Karpas-422 (cell line): Measurements from ENCODE around the gene PRPF8. TPM values are rescaled to one million over a fixed set of nuclear protein-coding genes. Genes with fewer than 3 reads are reported as not detected.

Source experiments
- DNase-seq: peaks from one replicate; pipeline ENCODE4 v3.0.0-alpha.2; 2015
- H2AFZ ChIP-seq: fragments of 200-600 bp; sonication (generic); 2 replicates; pipeline ENCODE4 v1.6.1; 2014; ENCODE audit warnings: antibody characterized with exemption, low read length, mixed read lengths
- H3K27ac ChIP-seq: fragments of 200-600 bp; sonication (generic); 2 replicates; pipeline ENCODE4 v1.5.1; 2014; ENCODE audit warnings: mild to moderate bottlenecking, low read length, moderate library complexity
- H3K27me3 ChIP-seq: fragments of 200-600 bp; sonication (generic); 2 replicates; pipeline ENCODE4 v1.6.1; 2014; ENCODE audit warnings: low read length, mixed read lengths
- H3K36me3 ChIP-seq: fragments of 200-600 bp; sonication (generic); 2 replicates; pipeline ENCODE4 v1.6.1; 2014; ENCODE audit warnings: low read length, mixed read lengths; ENCODE audit not compliant: insufficient read depth
- H3K4me1 ChIP-seq: fragments of 200-600 bp; sonication (generic); 2 replicates; pipeline ENCODE4 v1.6.1; 2014; ENCODE audit warnings: mild to moderate bottlenecking, low read length, mixed read lengths
- H3K4me2 ChIP-seq: fragments of 200-600 bp; sonication (generic); 2 replicates; pipeline ENCODE4 v1.6.1; 2014; ENCODE audit warnings: low read length, low read depth, mild to moderate bottlenecking; ENCODE audit not compliant: poor library complexity, severe bottlenecking
- H3K4me3 ChIP-seq: fragments of 200-600 bp; sonication (generic); 2 replicates; pipeline ENCODE4 v1.5.1; 2014; ENCODE audit warnings: mild to moderate bottlenecking, antibody characterized with exemption, low read length, mixed read lengths
- H3K79me2 ChIP-seq: fragments of 200-600 bp; sonication (generic); 2 replicates; pipeline ENCODE4 v1.6.1; 2014; ENCODE audit warnings: mild to moderate bottlenecking, low read length, mixed read lengths
- H3K9ac ChIP-seq: fragments of 200-600 bp; sonication (generic); 2 replicates; pipeline ENCODE4 v1.6.0; 2014; ENCODE audit warnings: low read length
- H3K9me2 ChIP-seq: fragments of 200-600 bp; sonication (generic), shearing (Covaris generic); replicated peaks from 2 replicates; pipeline ENCODE4 v1.6.0; 2014; ENCODE audit warnings: mild to moderate bottlenecking, low read length, moderate library complexity; ENCODE audit not compliant: insufficient read depth
- H3K9me3 ChIP-seq: fragments of 300-700, 200-600 bp; sonication (generic); 2 replicates; pipeline ENCODE4 v1.6.1; 2014; ENCODE audit warnings: low read length, mixed read lengths
- H4K20me1 ChIP-seq: fragments of 200-600 bp; sonication (generic); 2 replicates; pipeline ENCODE4 v1.6.1; 2014; ENCODE audit warnings: mild to moderate bottlenecking, antibody characterized with exemption, low read length, low read depth; ENCODE audit not compliant: insufficient read depth
- total RNA-seq: library from RNA; depleted of rRNA; stranded (reverse); fragments of >200 nt; shearing (Covaris generic); gene quantifications from 2 replicates; pipeline ENCODE4 v1.2.3, GENCODE V29; 2014; ENCODE audit warnings: low replicate concordance

PRPF8 gene
- total RNA-seq, 1 experiment from 2014 or later = 130 TPM

DNA sequence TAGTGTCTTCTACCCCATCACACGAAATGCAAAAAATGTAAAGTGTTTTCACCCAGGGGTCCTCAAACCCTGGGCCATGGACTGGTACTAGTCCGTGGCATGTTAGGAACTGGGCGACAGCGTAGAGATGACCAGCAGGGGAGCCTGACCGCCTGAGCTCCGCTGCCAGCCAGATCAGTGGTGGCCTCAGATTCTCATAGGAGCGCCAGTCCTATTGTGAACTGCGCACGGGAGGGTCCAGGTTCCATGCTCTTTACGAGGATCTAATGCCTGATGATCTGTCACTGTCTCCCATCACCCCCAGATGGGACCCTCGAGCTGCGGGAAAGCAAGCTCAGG, 43.6 kb downstream of the PRPF8 start:
- Histone ChIP-seq H2AFZ (no peak overlapping the region), H3K4me2 (no peak overlapping the region), H3K9me2 (no peaks in the 10 kb centered on the region), H3K9me3 (no peaks in the 10 kb centered on the region), H3K27ac (no peak overlapping the region), H3K9ac (no peak overlapping the region), H3K4me3 (no peak overlapping the region), H4K20me1 (no peaks in the 10 kb centered on the region), H3K27me3 (no peaks in the 10 kb centered on the region), H3K79me2 (no peaks in the 10 kb centered on the region), H3K4me1 (no peaks in the 10 kb centered on the region), H3K36me3 (no peaks in the 10 kb centered on the region)
- no peak for DNase-seq

DNA sequence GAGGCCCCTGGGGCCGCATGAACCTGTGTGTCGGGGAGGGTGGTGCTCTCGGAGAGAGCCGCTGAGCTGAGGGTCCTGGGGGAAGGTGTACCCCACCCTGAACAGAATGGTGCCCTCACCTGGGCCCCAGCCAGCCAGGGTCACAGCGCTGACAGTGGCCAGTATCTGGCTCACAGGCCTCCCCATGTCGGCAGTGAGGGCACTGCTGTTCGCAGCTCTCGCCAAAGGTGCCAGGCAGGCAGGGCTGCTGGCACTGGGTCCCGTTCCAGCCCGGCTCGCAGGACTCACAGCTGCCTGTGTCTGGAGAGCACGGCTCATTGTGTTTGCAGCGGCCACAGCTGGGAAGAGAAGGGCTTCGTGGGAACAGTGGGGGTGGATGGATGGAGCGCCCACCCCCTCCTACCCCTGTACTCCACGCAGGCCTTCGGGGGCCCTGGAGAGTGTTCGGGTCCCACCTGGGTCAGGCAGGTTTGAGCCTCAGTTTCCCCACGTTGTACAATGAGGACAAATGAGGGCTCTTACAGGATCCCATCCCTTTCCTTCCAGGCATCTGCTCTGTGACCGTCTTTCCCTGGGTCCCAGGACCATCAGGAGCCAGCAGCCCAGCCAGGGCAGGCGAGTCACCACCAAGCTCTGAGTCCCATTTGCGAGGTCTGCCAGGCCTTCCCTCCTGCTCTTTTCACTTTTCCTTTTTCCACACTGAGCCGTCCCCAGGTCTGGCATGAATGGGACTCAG, 44.2 kb downstream of the PRPF8 start:
- Histone ChIP-seq H3K27ac (no peak overlapping the region), H3K27me3 (no peaks in the 10 kb centered on the region), H3K36me3 (no peaks in the 10 kb centered on the region), H3K4me3 (no peak overlapping the region), H4K20me1 (no peaks in the 10 kb centered on the region), H3K79me2 (no peaks in the 10 kb centered on the region), H3K4me2 (no peak overlapping the region), H3K4me1 (no peaks in the 10 kb centered on the region), H3K9me3 (no peaks in the 10 kb centered on the region), H3K9ac (no peak overlapping the region), H2AFZ (no peak overlapping the region), H3K9me2 (no peaks in the 10 kb centered on the region)
- DNase-seq = no peak

DNA sequence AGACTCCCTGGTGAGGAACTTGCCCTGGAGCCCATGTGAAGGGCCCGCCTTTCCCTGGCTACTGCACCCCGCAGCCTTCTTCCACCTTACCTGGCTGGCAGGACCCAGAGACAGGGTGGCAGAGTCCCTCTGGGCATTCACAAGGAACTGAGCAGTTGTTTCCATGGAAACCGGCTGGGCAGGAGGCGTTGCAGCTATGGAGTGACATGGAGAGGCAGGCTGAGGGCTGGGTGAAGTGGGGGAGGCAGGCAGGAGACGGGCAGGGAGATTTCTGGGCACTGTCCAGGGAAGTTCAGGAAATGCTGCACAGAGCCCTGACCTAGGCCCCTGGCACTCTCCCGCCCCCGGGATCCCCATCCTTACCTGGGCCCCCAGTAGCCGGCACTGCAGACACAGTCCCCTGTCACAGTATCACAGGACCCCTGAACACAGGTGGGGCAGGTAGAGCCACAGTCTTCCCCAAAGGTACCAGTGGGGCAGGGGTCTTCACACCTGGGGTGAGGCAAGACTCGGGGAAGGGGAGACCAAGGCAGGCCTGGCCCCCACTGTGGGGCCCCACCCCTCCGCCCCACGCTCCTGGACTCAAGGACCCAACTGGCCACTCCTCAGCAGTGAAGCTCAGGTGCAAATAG, 45.0 kb downstream of the PRPF8 start:
- H2AFZ ChIP-seq = no peak overlapping the region
- no peaks in the 10 kb centered on the region for H3K36me3 ChIP-seq
- H3K4me2 ChIP-seq = no peak overlapping the region
- no peak overlapping the region for H3K27ac ChIP-seq
- H3K9me3 ChIP-seq = no peaks in the 10 kb centered on the region
- H3K4me1 ChIP-seq = no peaks in the 10 kb centered on the region
- H3K9ac ChIP-seq = no peak overlapping the region
- H3K27me3 ChIP-seq = no peaks in the 10 kb centered on the region
- H3K79me2 ChIP-seq = no peaks in the 10 kb centered on the region
- no peak for DNase-seq
- no peaks in the 10 kb centered on the region for H4K20me1 ChIP-seq
- H3K9me2 ChIP-seq = no peaks in the 10 kb centered on the region
- no peak overlapping the region for H3K4me3 ChIP-seq

DNA sequence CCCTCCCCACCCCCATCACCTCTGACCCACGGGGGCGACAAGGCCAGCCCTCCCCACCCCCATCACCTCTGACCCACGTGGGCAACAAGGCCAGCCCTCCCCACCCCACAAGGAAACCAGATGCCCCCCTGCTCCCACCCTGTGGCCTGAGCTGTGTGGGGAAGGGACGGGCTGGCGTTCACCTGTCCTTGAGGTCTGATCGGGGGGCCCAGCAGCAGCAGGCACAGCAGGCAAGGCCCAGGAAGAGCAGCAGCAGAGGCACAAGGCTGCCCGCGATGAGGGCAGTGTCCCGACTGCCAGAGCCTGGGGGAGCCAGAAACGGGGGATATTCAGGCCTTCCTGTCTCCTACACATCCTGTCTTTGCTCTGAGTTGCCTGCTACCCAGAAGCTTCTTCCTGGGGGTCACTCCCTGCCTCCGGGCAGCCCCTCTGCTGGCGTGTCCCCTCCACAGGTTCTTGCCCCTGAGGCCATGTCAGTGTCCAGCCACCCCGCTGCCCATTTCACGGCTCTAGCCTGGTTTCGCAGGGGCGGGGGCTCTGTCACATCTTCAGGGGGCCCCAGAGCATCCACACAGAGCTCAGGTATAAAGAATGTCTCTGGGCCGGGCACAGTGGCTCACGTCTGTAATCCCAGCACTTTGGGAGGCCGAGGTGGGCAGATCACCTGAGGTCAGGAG, 45.9 kb downstream of the PRPF8 start:
- Histone ChIP-seq H3K27me3 (no peaks in the 10 kb centered on the region), H3K4me2 (no peak overlapping the region), H3K9me2 (no peaks in the 10 kb centered on the region), H3K79me2 (no peaks in the 10 kb centered on the region), H3K27ac (no peak overlapping the region), H2AFZ (no peak overlapping the region), H4K20me1 (no peaks in the 10 kb centered on the region), H3K9ac (no peak overlapping the region), H3K4me1 (no peaks in the 10 kb centered on the region), H3K4me3 (no peak overlapping the region), H3K36me3 (no peaks in the 10 kb centered on the region), H3K9me3 (no peaks in the 10 kb centered on the region)
- no peak for DNase-seq

DNA sequence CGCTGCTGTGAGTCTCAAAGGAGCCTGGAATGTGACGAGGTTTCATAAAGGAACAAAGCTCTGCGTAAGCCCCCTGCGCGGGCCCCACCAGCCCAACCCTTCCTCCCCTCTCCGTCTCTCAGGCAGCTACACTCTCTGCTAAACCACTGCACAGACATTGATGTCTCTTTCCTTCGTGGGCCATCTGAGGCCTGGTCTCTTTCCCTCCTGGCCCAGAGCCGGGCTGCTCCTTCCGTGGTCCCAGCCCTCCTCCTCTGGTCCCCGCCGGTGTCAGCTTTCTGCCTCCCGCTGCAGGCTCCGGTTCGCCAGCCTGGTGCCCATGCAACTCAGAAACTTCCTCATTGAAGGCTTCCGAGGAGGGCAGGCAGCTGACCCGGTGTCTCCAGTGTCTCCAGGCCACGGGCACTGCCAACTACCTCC, 46.5 kb downstream of the PRPF8 start:
- H3K4me2 ChIP-seq = no peak overlapping the region

DNA sequence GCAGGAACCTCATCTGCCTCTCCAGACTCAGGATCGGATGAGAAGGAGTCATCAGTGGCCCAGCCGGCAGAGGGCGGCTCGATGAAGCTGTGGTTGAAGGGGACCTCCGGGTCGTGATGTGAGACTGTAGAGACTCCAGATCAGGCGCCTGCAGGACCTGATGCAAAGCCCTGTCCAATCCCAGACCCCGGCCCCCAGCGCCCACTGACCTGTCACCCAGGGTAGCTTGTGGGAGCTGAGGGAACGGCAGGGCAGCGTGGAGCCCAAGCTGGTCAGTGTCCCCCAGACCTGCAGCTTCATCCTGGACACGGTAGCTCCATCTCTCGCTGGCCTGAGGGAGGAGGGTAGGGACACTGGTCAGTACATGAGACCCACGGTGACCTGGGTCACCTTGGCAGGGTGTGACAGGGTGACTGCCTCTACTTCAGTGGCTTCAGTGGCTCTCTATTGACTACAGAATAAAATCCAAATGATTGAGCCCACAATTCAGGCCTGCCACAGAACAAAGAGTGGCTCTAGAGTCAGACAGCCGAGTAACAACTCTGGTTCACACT, 47.9 kb downstream of the PRPF8 start:
- no peaks in the 10 kb centered on the region for H3K36me3 ChIP-seq
- H4K20me1 ChIP-seq = no peaks in the 10 kb centered on the region
- H2AFZ ChIP-seq = no peak overlapping the region
- H3K27me3 ChIP-seq = no peaks in the 10 kb centered on the region
- no peaks in the 10 kb centered on the region for H3K9me3 ChIP-seq
- H3K9ac ChIP-seq = no peak overlapping the region
- H3K79me2 ChIP-seq = no peaks in the 10 kb centered on the region
- H3K9me2 ChIP-seq = no peaks in the 10 kb centered on the region
- H3K4me2 ChIP-seq = no peak overlapping the region
- no peak overlapping the region for H3K27ac ChIP-seq
- no peak overlapping the region for H3K4me3 ChIP-seq
- H3K4me1 ChIP-seq = no peaks in the 10 kb centered on the region
- DNase-seq = no peak

More for the DNA sequence above, 46.5 kb downstream of the PRPF8 start:
- Histone ChIP-seq H3K9ac (no peak overlapping the region), H3K27ac (no peak overlapping the region), H2AFZ (no peak overlapping the region), H3K4me1 (no peaks in the 10 kb centered on the region), H3K4me3 (no peak overlapping the region), H3K36me3 (no peaks in the 10 kb centered on the region), H3K27me3 (no peaks in the 10 kb centered on the region), H3K9me3 (no peaks in the 10 kb centered on the region), H4K20me1 (no peaks in the 10 kb centered on the region), H3K9me2 (no peaks in the 10 kb centered on the region), H3K79me2 (no peaks in the 10 kb centered on the region)
- no peak for DNase-seq

DNA sequence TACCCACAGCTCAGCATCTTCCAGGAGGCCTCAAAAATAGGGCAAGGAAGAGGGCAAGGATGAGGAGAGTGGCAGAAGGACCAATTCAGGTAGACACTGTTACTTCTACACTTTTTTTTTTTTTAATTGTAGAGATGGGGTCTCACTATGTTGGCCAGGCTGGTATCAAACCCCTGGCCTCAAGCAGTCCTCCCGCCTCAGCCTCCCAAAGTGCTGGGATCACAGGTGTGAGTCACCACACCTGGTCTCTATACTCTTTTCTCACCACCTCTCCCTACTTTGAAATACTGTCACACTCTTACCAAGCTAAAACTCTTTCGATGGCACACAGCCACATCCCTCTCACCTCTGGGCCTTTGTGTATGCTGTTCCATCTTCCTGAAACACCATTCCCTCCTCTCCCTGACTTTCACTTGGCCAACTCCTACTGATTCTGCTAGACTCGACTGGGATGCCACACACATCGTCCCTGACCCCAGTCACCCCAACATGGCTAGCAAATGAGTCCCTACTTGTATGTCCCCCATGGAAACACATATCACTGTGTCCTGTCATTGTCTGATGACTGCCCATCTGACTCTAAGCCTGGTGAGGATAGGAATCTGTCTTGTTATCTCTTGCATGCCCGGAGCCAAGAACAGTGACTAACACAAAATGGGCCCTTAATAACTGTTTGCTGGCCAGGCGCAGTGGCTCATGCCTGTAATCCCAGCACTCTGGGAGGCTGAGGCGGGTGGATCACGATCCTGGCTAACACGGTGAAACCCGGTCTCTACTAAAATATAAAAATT, 48.8 kb downstream of the PRPF8 start:
- Histone ChIP-seq H3K27ac (no peak overlapping the region), H2AFZ (no peak overlapping the region), H3K9ac (no peak overlapping the region), H3K4me1 (no peaks in the 10 kb centered on the region), H3K9me3 (no peaks in the 10 kb centered on the region), H3K4me2 (no peak overlapping the region), H3K4me3 (no peak overlapping the region), H3K79me2 (no peaks in the 10 kb centered on the region), H3K9me2 (no peaks in the 10 kb centered on the region), H4K20me1 (no peaks in the 10 kb centered on the region), H3K27me3 (no peaks in the 10 kb centered on the region), H3K36me3 (no peaks in the 10 kb centered on the region)
- no peak for DNase-seq
